Erythroblast (primary cell): ENCODE results near the gene PTF1A.

ENCODE experiments used
- DNase-seq, 2 experiments: peaks; one replicate each; lab custom pipeline; 2025; lab: John Stamatoyannopoulos, UW
- GATA1 ChIP-seq: IDR thresholded peaks from 2 replicates; pipeline ENCODE4 v1.6.1; 2011; ENCODE audit warnings: low read depth, mild to moderate bottlenecking, control low read depth, low read length, moderate library complexity
- POLR2A ChIP-seq: IDR thresholded peaks from 2 replicates; pipeline ENCODE4 v1.6.1; 2011; ENCODE audit warnings: mild to moderate bottlenecking, low read length

The PTF1A gene

GRCh38 chr10:23172429-23173213, 19.5 kb upstream of the PTF1A start:
- DNase-seq = no peak
- TF ChIP-seq GATA1 (no peak), POLR2A (no peak)

- no peak for TF ChIP-seq POLR2A
- TF ChIP-seq GATA1 = no peak
- no peak for DNase-seq
Measured at GRCh38 chr10:23173214-23174073, 18.7 kb upstream of the PTF1A start.

- TF ChIP-seq POLR2A = no peak
Measured at GRCh38 chr10:23174074-23174976, 17.8 kb upstream of the PTF1A start.

GRCh38 chr10:23174977-23175512, 17.1 kb upstream of the PTF1A start:
- no peak for DNase-seq
- TF ChIP-seq GATA1 (no peak), POLR2A (no peak)

More at GRCh38 chr10:23174074-23174976, 17.8 kb upstream of the PTF1A start:
- no peak for DNase-seq

GRCh38 chr10:23186178-23186577, 5.9 kb upstream of the PTF1A start:
- no peak for DNase-seq
- TF ChIP-seq GATA1 (no peak), POLR2A (no peak)

- TF ChIP-seq POLR2A (no peak), GATA1 (no peak)
Measured at GRCh38 chr10:23186697-23187096, 5.4 kb upstream of the PTF1A start.

GRCh38 chr10:23187155-23187554, 5.0 kb upstream of the PTF1A start:
- no peak for DNase-seq
- TF ChIP-seq GATA1 = no peak

More at GRCh38 chr10:23186697-23187096, 5.4 kb upstream of the PTF1A start:
- DNase-seq = no peak

GRCh38 chr10:23189024-23189423, 3.1 kb upstream of the PTF1A start:
- TF ChIP-seq POLR2A (no peak), GATA1 (no peak)
- no peak for DNase-seq

- no peak for DNase-seq
- no peak for TF ChIP-seq POLR2A
- TF ChIP-seq GATA1 = no peak
Measured at GRCh38 chr10:23190872-23191763, 994 bp upstream of the PTF1A start.

GRCh38 chr10:23192712-23193434, 761 bp downstream of the PTF1A start:
- peak; percentile 8 to 16 for DNase-seq

GRCh38 chr10:23193435-23194074, 1.4 kb downstream of the PTF1A start:
- TF ChIP-seq POLR2A (no peak), GATA1 (no peak)
- no peak for DNase-seq

More at GRCh38 chr10:23192712-23193434, 761 bp downstream of the PTF1A start:
- TF ChIP-seq POLR2A (no peak), GATA1 (no peak)
